Activated T-helper 1 cell treated with anti-CD3 and anti-CD28 coated beads, Interleukin-12 subunit alpha, Interleukin-12 subunit beta, Interleukin-2, Interleukin-4 antibody, amounts not matched to agents 30 ng/mL and 10 ng/mL and 1 ng/mL, durations not matched to agents 14 hours and 24 hours and 36 hours (primary cell): ENCODE data around the gene NLRP1. TPM values are rescaled to one million over a fixed set of nuclear protein-coding genes. Genes with fewer than 3 reads are reported as not detected.

ENCODE experiments used
- DNase-seq: peaks from one replicate; pipeline ENCODE4 v3.0.0; 2021; ENCODE audit warnings: low spot score
- H3K27ac Mint-ChIP-seq: one replicate; pipeline ENCODE4 v1.8.0; 2021; ENCODE audit warnings: mild to moderate bottlenecking, mixed read lengths
- H3K27me3 Mint-ChIP-seq: one replicate; pipeline ENCODE4 v1.8.0; 2022; ENCODE audit warnings: mild to moderate bottlenecking, moderate library complexity, mixed read lengths; ENCODE audit not compliant: insufficient read depth
- H3K36me3 Mint-ChIP-seq: one replicate; pipeline ENCODE4 v1.8.0; 2021; ENCODE audit warnings: low read depth, mixed read lengths
- H3K4me1 Mint-ChIP-seq: one replicate; pipeline ENCODE4 v1.8.0; 2021; ENCODE audit warnings: low read depth, mixed read lengths
- H3K4me3 Mint-ChIP-seq: one replicate; pipeline ENCODE4 v1.8.0; 2021; ENCODE audit warnings: mild to moderate bottlenecking, moderate library complexity, mixed read lengths
- H3K9me3 Mint-ChIP-seq: one replicate; pipeline ENCODE4 v1.8.0; 2021; ENCODE audit warnings: mixed read lengths
- intact Hi-C: fragments of 100-400 bp; cut with micrococcal nuclease; formaldehyde crosslinking; loops from one replicate; pipeline ENCODE4 v1.15.1; 2024
- total RNA-seq: library from RNA; stranded (reverse); gene quantifications from 2 replicates; pipeline ENCODE4 v1.2.3, GENCODE V29; 2022

Gene NLRP1
- total RNA-seq, 1 donor from 2014 or later = 26.0 TPM

GRCh38 chr17:5499476-5500231 lies 84.7 kb downstream of the NLRP1 start:
- Mint-ChIP-seq H3K9me3 (no peaks in the 10 kb centered on the region), H3K36me3 (peaks cover 22% of the 10 kb centered on the region), H3K4me1 (peaks cover 11% of the 10 kb centered on the region), H3K4me3 (peak overlapping the region; percentile 94), H3K27ac (no peak overlapping the region), H3K27me3 (peaks cover 3% of the 10 kb centered on the region)
- intact Hi-C loops = loop anchor here (5.0 kb wide), 1 partner anchor 83 kb away; the partner anchor contains the start of gene NLRP1
- DNase-seq = no peak

GRCh38 chr17:5492970-5493369 lies 91.3 kb downstream of the NLRP1 start:
- Mint-ChIP-seq H3K9me3 (peaks cover 8% of the 10 kb centered on the region), H3K27ac (no peak overlapping the region), H3K4me3 (no peak overlapping the region), H3K36me3 (peaks cover 24% of the 10 kb centered on the region), H3K4me1 (peaks cover 7% of the 10 kb centered on the region), H3K27me3 (peaks cover 3% of the 10 kb centered on the region)
- intact Hi-C loops = no loop called here
- DNase-seq = no peak

GRCh38 chr17:5488752-5489151 lies 95.6 kb downstream of the NLRP1 start:
- H3K4me3 Mint-ChIP-seq = peak overlapping the region; percentile 98

GRCh38 chr17:5486206-5487124 lies 97.8 kb downstream of the NLRP1 start, which contains the start of gene MIS12:
TSS of gene MIS12 (plus strand) at chr17:5486566. CDS start at chr17:5488863, 2,297 bp downstream.
- Mint-ChIP-seq H3K27me3 (no peaks in the 10 kb centered on the region), H3K36me3 (peaks cover 58% of the 10 kb centered on the region), H3K9me3 (no peaks in the 10 kb centered on the region), H3K4me1 (peaks cover 49% of the 10 kb centered on the region), H3K4me3 (peak within 1 kb of the TSS; percentile 98), H3K27ac (peak within 1 kb of the TSS; percentile 96)
- intact Hi-C loops = loop anchor here (1.0 to 10.0 kb wide), 11 partner anchors 15 to 1549 kb away; partner anchors contain the start of genes C1QBP, DHX33, KIAA0753 and NLRP1
- peak; percentile 95 for DNase-seq

More at GRCh38 chr17:5488752-5489151, 95.6 kb downstream of the NLRP1 start:
- no peaks in the 10 kb centered on the region for H3K27me3 Mint-ChIP-seq
- no peak overlapping the region for H3K27ac Mint-ChIP-seq
- H3K4me1 Mint-ChIP-seq = peaks cover 29% of the 10 kb centered on the region
- peaks cover 8% of the 10 kb centered on the region for H3K9me3 Mint-ChIP-seq
- no peak for DNase-seq
- peaks cover 42% of the 10 kb centered on the region for H3K36me3 Mint-ChIP-seq
- intact Hi-C loops = loop anchor here (5.0 to 10.0 kb wide), 3 partner anchors 206 to 1156 kb away; partner anchors contain the start of genes KIAA0753, RABEP1, TXNDC17 and ZNF232

GRCh38 chr17:5485270-5486205 lies 98.8 kb downstream of the NLRP1 start, which contains the start of gene DERL2:
TSS of gene DERL2 (minus strand) at chr17:5486178. CDS start at chr17:5486161, 17 bp downstream.
- Mint-ChIP-seq H3K27me3 (no peaks in the 10 kb centered on the region), H3K27ac (peak within 1 kb of the TSS; percentile 96), H3K36me3 (peaks cover 61% of the 10 kb centered on the region), H3K9me3 (no peaks in the 10 kb centered on the region), H3K4me1 (peaks cover 54% of the 10 kb centered on the region), H3K4me3 (peak within 1 kb of the TSS; percentile 98)
- DNase-seq = no peak
- intact Hi-C loops = loop anchor here (1.0 to 10.0 kb wide), 11 partner anchors 16 to 1550 kb away; partner anchors contain the start of genes C1QBP, DHX33, KIAA0753 and NLRP1

GRCh38 chr17:5481451-5481850 lies 102.9 kb downstream of the NLRP1 start:
- peaks cover 65% of the 10 kb centered on the region for H3K36me3 Mint-ChIP-seq
- peaks cover 35% of the 10 kb centered on the region for H3K4me1 Mint-ChIP-seq
- no peak for DNase-seq
- no peaks in the 10 kb centered on the region for H3K27me3 Mint-ChIP-seq
- no peak overlapping the region for H3K27ac Mint-ChIP-seq
- no peak overlapping the region for H3K4me3 Mint-ChIP-seq
- H3K9me3 Mint-ChIP-seq = no peaks in the 10 kb centered on the region
- intact Hi-C loops = loop anchor here (10.0 kb wide), 1 partner anchor 1163 kb away; the partner anchor contains the start of genes KIAA0753 and TXNDC17

- Mint-ChIP-seq H3K4me1 (peaks cover 33% of the 10 kb centered on the region), H3K27me3 (no peaks in the 10 kb centered on the region), H3K4me3 (no peak overlapping the region), H3K9me3 (no peaks in the 10 kb centered on the region), H3K36me3 (peaks cover 63% of the 10 kb centered on the region), H3K27ac (no peak overlapping the region)
- DNase-seq = no peak
- intact Hi-C loops = loop anchor here (10.0 kb wide), 1 partner anchor 1164 kb away; the partner anchor contains the start of genes KIAA0753 and TXNDC17
Observed at GRCh38 chr17:5480962-5481361, 103.3 kb downstream of the NLRP1 start.

GRCh38 chr17:5478992-5479391 lies 105.3 kb downstream of the NLRP1 start:
- Mint-ChIP-seq H3K4me3 (no peak overlapping the region), H3K27ac (no peak overlapping the region), H3K4me1 (peaks cover 27% of the 10 kb centered on the region), H3K9me3 (no peaks in the 10 kb centered on the region), H3K36me3 (peaks cover 68% of the 10 kb centered on the region), H3K27me3 (no peaks in the 10 kb centered on the region)
- intact Hi-C loops = no loop called here
- no peak for DNase-seq

GRCh38 chr17:5473906-5474305 lies 110.4 kb downstream of the NLRP1 start:
- Mint-ChIP-seq H3K27ac (no peak overlapping the region), H3K4me3 (no peak overlapping the region), H3K36me3 (peaks cover 40% of the 10 kb centered on the region), H3K4me1 (peaks cover 11% of the 10 kb centered on the region), H3K27me3 (no peaks in the 10 kb centered on the region), H3K9me3 (no peaks in the 10 kb centered on the region)
- DNase-seq = no peak
- intact Hi-C loops = no loop called here

GRCh38 chr17:5472511-5472910 lies 111.8 kb downstream of the NLRP1 start:
- peaks cover 17% of the 10 kb centered on the region for H3K4me1 Mint-ChIP-seq
- no peak overlapping the region for H3K4me3 Mint-ChIP-seq
- H3K27ac Mint-ChIP-seq = no peak overlapping the region
- peaks cover 35% of the 10 kb centered on the region for H3K36me3 Mint-ChIP-seq
- H3K9me3 Mint-ChIP-seq = no peaks in the 10 kb centered on the region
- no peak for DNase-seq
- no peaks in the 10 kb centered on the region for H3K27me3 Mint-ChIP-seq
- intact Hi-C loops = no loop called here

GRCh38 chr17:5468075-5468473 lies 116.2 kb downstream of the NLRP1 start:
- peak overlapping the region; percentile 92 for H3K4me3 Mint-ChIP-seq
- no peak for DNase-seq
- H3K36me3 Mint-ChIP-seq = peaks cover 18% of the 10 kb centered on the region
- intact Hi-C loops = loop anchor here (1.0 kb wide), 1 partner anchor 18 kb away; the partner anchor contains the start of genes DERL2 and MIS12
- H3K4me1 Mint-ChIP-seq = peaks cover 50% of the 10 kb centered on the region
- H3K27me3 Mint-ChIP-seq = no peaks in the 10 kb centered on the region
- H3K9me3 Mint-ChIP-seq = no peaks in the 10 kb centered on the region
- H3K27ac Mint-ChIP-seq = peak overlapping the region; percentile 46
